Measurements from ENCODE around the gene PATE3. TPM values are rescaled to one million over a fixed set of nuclear protein-coding genes. Genes with fewer than 3 reads are reported as not detected.

The PATE3 gene
- total RNA-seq, 1 donor from 2014 or later, result not detected

DNA sequence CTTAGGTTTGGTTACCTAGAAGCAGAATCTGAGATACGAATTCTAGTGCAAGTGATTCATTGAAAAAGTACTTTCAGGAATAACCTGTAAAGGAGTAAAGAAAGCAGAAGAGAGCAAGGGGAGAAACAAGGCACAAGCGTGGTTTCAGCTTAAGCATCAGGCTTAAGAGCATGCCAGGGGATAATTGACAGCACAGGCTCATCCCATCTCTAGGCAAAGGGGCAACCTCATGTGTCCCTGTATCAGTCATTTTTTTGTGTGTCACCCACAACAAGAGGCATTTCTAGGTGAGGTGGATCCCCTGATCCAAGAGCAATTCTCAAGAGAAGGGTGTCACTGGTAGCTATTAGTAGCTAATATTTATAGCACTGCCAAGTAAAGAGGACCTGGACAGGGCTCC, 17.3 kb upstream of the PATE3 start:
- Mint-ChIP-seq H3K27ac (ENCODE audit: unreplicated experiment) (no peak overlapping the region), H3K9me3 (ENCODE audit: low read depth) (no peaks in the 10 kb centered on the region)
- DNase-seq (ENCODE audit: low spot score), result no peak

DNA sequence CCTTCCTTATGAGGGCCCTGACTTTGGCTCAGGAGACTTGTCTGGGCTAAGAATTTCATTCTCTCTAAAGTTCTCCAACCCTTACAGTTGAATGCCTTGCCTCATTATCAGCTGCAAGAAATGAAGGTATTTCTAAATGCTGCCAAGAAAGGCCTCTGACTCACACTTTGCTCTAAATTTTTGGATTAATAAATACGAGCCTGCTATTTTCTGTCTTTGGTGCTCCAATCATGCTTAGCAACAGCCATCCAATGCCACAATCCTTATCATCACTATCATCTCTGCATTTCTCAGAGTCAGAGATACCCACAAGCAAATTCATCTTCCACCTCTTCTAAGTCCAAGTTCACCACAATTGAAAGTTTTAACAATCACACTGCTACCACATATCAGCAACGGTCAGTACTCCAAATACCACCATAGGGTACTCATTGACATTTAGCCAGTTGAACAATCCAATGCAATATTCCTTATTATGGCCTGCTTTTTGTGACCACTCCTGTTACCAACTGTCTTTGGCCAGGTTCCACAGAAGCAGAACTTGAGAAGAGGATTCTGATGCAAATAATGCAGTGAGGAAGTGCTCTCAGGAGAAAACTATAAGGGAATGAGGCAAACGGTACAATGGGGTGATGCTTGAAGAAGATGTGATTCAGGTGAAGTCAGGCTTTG, 15.0 kb upstream of the PATE3 start:
- Mint-ChIP-seq H3K9me3 (ENCODE audit: low read depth) (no peaks in the 10 kb centered on the region), H3K27ac (ENCODE audit: unreplicated experiment) (no peak overlapping the region), H3K4me3 (ENCODE audit: unreplicated experiment) (no peak overlapping the region), H3K27me3 (ENCODE audit: low read depth) (peaks cover 16% of the 10 kb centered on the region), H3K36me3 (ENCODE audit: low read depth) (no peaks in the 10 kb centered on the region), H3K4me1 (ENCODE audit: low read depth) (no peaks in the 10 kb centered on the region)
- no peak for DNase-seq (ENCODE audit: low spot score)
- TF ChIP-seq, protein P1, sequence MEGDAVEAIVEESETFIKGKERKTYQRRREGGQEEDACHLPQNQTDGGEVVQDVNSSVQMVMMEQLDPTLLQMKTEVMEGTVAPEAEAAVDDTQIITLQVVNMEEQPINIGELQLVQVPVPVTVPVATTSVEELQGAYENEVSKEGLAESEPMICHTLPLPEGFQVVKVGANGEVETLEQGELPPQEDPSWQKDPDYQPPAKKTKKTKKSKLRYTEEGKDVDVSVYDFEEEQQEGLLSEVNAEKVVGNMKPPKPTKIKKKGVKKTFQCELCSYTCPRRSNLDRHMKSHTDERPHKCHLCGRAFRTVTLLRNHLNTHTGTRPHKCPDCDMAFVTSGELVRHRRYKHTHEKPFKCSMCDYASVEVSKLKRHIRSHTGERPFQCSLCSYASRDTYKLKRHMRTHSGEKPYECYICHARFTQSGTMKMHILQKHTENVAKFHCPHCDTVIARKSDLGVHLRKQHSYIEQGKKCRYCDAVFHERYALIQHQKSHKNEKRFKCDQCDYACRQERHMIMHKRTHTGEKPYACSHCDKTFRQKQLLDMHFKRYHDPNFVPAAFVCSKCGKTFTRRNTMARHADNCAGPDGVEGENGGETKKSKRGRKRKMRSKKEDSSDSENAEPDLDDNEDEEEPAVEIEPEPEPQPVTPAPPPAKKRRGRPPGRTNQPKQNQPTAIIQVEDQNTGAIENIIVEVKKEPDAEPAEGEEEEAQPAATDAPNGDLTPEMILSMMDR (IDR thresholded peaks at IDR 0.05), result no peak

More for the DNA sequence above, 17.3 kb upstream of the PATE3 start:
- Mint-ChIP-seq H3K36me3 (ENCODE audit: low read depth) (no peaks in the 10 kb centered on the region), H3K4me3 (ENCODE audit: unreplicated experiment) (no peak overlapping the region), H3K4me1 (ENCODE audit: low read depth) (no peaks in the 10 kb centered on the region), H3K27me3 (ENCODE audit: low read depth) (peaks cover 24% of the 10 kb centered on the region)
- TF ChIP-seq, protein P1 (IDR thresholded peaks at IDR 0.05), result no peak

DNA sequence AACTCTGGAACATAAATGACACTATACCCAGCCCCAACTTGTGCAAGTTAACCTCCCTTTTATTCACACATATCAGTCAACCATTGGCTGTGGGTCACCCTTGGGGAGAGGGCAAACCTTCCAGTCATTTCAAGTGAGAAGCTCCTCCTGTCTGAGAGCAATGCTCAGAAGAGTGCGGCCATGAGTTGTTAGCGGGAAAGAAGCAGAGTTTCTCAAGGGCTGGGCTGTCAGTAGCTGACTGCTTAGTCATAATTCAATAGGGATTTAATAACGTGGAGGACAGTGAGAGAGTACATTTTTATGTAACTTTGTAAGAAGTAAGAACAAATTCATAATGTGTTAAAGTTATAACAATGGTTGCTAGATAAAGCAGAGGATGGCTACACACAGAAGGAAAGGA, 14.4 kb upstream of the PATE3 start:
- TF ChIP-seq, protein P1 (IDR thresholded peaks at IDR 0.05), result no peak
- H3K27ac Mint-ChIP-seq (ENCODE audit: unreplicated experiment), result no peak overlapping the region

DNA sequence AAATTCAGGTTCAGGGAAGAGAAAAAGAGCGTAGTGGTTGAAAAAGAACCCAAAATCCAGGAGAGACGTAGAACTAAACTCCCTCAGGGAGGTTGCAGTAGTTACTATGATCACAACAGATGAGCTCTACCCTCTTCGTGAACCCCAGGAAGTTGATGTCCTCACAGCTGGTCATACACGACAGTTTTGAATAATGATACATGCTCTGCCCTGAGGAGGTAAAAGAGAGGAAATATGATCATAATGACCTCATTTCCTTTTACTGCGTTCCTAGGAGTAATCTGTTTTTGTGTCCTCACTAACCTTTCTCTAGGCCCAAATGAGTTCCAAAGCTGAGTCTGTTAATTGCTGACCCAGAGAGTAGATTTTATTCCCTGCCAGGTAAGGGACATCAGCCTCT, 10.6 kb upstream of the PATE3 start:
- TF ChIP-seq, protein P1 (IDR thresholded peaks at IDR 0.05), result no peak
- H3K4me3 Mint-ChIP-seq (ENCODE audit: unreplicated experiment), result no peak overlapping the region
- no peak for DNase-seq (ENCODE audit: low spot score)

More for the DNA sequence above, 14.4 kb upstream of the PATE3 start:
- no peak overlapping the region for H3K4me3 Mint-ChIP-seq (ENCODE audit: unreplicated experiment)
- peaks cover 15% of the 10 kb centered on the region for H3K27me3 Mint-ChIP-seq (ENCODE audit: low read depth)
- no peak for DNase-seq (ENCODE audit: low spot score)
- no peaks in the 10 kb centered on the region for H3K4me1 Mint-ChIP-seq (ENCODE audit: low read depth)
- H3K36me3 Mint-ChIP-seq (ENCODE audit: low read depth), result no peaks in the 10 kb centered on the region
- H3K9me3 Mint-ChIP-seq (ENCODE audit: low read depth), result no peaks in the 10 kb centered on the region

GRCh38 chr11:125778728-125779127, 9.2 kb upstream of the PATE3 start, which contains the start of gene PATE2:
Gene PATE2, minus strand, starts transcription at chr11:125778828. Its CDS starts 55 bp downstream, at chr11:125778773.
- H3K9me3 Mint-ChIP-seq (ENCODE audit: low read depth), result peaks cover 3% of the 10 kb centered on the region
- H3K4me3 Mint-ChIP-seq (ENCODE audit: unreplicated experiment), result no peak within 1 kb of the TSS
- H3K27ac Mint-ChIP-seq (ENCODE audit: unreplicated experiment), result no peak within 1 kb of the TSS
- H3K27me3 Mint-ChIP-seq (ENCODE audit: low read depth), result peaks cover 10% of the 10 kb centered on the region
- TF ChIP-seq, protein P1 (IDR thresholded peaks at IDR 0.05), result no peak
- H3K4me1 Mint-ChIP-seq (ENCODE audit: low read depth), result no peaks in the 10 kb centered on the region
- no peak for DNase-seq (ENCODE audit: low spot score)
- peaks cover 1% of the 10 kb centered on the region for H3K36me3 Mint-ChIP-seq (ENCODE audit: low read depth)

More for the DNA sequence above, 10.6 kb upstream of the PATE3 start:
- Mint-ChIP-seq H3K36me3 (ENCODE audit: low read depth) (peaks cover 1% of the 10 kb centered on the region), H3K27ac (ENCODE audit: unreplicated experiment) (no peak overlapping the region), H3K27me3 (ENCODE audit: low read depth) (peaks cover 9% of the 10 kb centered on the region), H3K4me1 (ENCODE audit: low read depth) (no peaks in the 10 kb centered on the region), H3K9me3 (ENCODE audit: low read depth) (peaks cover 3% of the 10 kb centered on the region)
